GM21367 (cell line): ENCODE measurements around the gene ITPA.
A peak's percentile ranks its signal among the peaks of the same experiment; 100 is the strongest.
"Not testable (repeated sequence)": the region's sequence is repeated elsewhere in the genome, so short reads cannot be mapped to it uniquely, and the experiment has no call there.

ENCODE experiments used
- ATAC-seq: cut with Tn5 transposase; IDR thresholded peaks from one replicate; pipeline ENCODE4 v1.9.1; 2021; ENCODE audit not compliant: unreplicated experiment

Gene ITPA

GRCh38 chr20:3199206-3199605, 10.1 kb upstream of the ITPA start:
- no peak for ATAC-seq

- no peak for ATAC-seq
Measured at GRCh38 chr20:3199976-3200755, 9.1 kb upstream of the ITPA start.

GRCh38 chr20:3202965-3203314, 6.4 kb upstream of the ITPA start:
- ATAC-seq, result no peak

GRCh38 chr20:3203315-3204123, 5.8 kb upstream of the ITPA start:
- ATAC-seq, result no peak

- peak; percentile 73 for ATAC-seq
Measured at GRCh38 chr20:3204124-3204794, 5.0 kb upstream of the ITPA start, which contains the start of gene DDRGK1. Gene DDRGK1, minus strand, starts transcription at chr20:3204682. Its CDS starts 55 bp downstream, at chr20:3204627.

- no peak for ATAC-seq
Measured at GRCh38 chr20:3208786-3209256, 477 bp upstream of the ITPA start.

- ATAC-seq, result no peak
Measured at GRCh38 chr20:3209946-3210317, 634 bp downstream of the ITPA start.

GRCh38 chr20:3210346-3210745, 1.0 kb downstream of the ITPA start:
- no peak for ATAC-seq

GRCh38 chr20:3213226-3213625, 3.9 kb downstream of the ITPA start:
- no peak for ATAC-seq

GRCh38 chr20:3215359-3215917, 6.1 kb downstream of the ITPA start:
- ATAC-seq, result not testable (repeated sequence)

GRCh38 chr20:3218307-3218988, 9.2 kb downstream of the ITPA start:
- ATAC-seq, result no peak

GRCh38 chr20:3221398-3222226, 12.3 kb downstream of the ITPA start:
- no peak for ATAC-seq

- ATAC-seq, result peak; percentile 49
Measured at GRCh38 chr20:3222635-3223600, 13.6 kb downstream of the ITPA start.

- ATAC-seq, result no peak
Measured at GRCh38 chr20:3223651-3223993, 14.3 kb downstream of the ITPA start.

GRCh38 chr20:3223994-3224680, 14.8 kb downstream of the ITPA start:
- ATAC-seq, result no peak

GRCh38 chr20:3224681-3225421, 15.6 kb downstream of the ITPA start:
- no peak for ATAC-seq

GRCh38 chr20:3226093-3226492, 16.8 kb downstream of the ITPA start:
- no peak for ATAC-seq

GRCh38 chr20:3226864-3227263, 17.6 kb downstream of the ITPA start:
- ATAC-seq, result no peak
